Psoas muscle (tissue), 8 donors: ENCODE measurements around the gene RAF1. TPM values are rescaled to one million over a fixed set of nuclear protein-coding genes. Genes with fewer than 3 reads are reported as not detected.

Experiments
- ATAC-seq, 4 donors: fragments of 200-7000 bp; cut with Tn5 transposase; one replicate each; pipeline ENCODE4 v1.9.1; 2020; ENCODE audit warnings: moderate library complexity in 3 of 4, mild to moderate bottlenecking in 2 of 4
- DNase-seq, 2 donors: peaks; one replicate each; pipeline ENCODE4 v3.0.0-alpha.2; 2020
- H3K27ac ChIP-seq: fragments of 200-600 bp; one replicate; pipeline ENCODE4 v1.8.0; 2022
- H3K27me3 ChIP-seq, 3 donors: fragments of 200-600 bp in 1 of 3; one replicate each; pipeline versions ENCODE4 v1.6.1 to v1.8.0; 2013 to 2022; ENCODE audit warnings: low read length in 2 of 3, mild to moderate bottlenecking in 2 of 3, moderate library complexity in 1 of 3; ENCODE audit not compliant: insufficient read depth in 3 of 3
- H3K36me3 ChIP-seq, 2 donors: fragments of 200-600 bp in 1 of 2; one replicate each; pipeline versions ENCODE4 v1.6.1 to v1.8.0; 2013 to 2022; ENCODE audit warnings: low read depth in 1 of 2, mild to moderate bottlenecking in 1 of 2, moderate library complexity in 1 of 2; ENCODE audit not compliant: insufficient read depth in 1 of 2
- H3K4me1 ChIP-seq: fragments of 200-600 bp; one replicate; pipeline ENCODE4 v1.8.0; 2022
- H3K4me3 ChIP-seq: fragments of 200-600 bp; one replicate; pipeline ENCODE4 v1.8.0; 2022; ENCODE audit warnings: mild to moderate bottlenecking
- H3K9me3 ChIP-seq: fragments of 200-600 bp; one replicate; pipeline ENCODE4 v1.8.0; 2022
- WGBS, 3 donors: extraction: QIAGEN DNeasy Blood & Tissue Kit; methylation state at CpG; one replicate each; pipeline versions ENCODE4 v1.1.6 to v1.1.7; 2013; 5-methylcytosine and 5-hydroxymethylcytosine counted together
- intact Hi-C, 2 donors: fragments of 100-400 bp; cut with DNase I; formaldehyde crosslinking; loops; one replicate each; pipeline versions ENCODE4 v1.11.0 to v1.14.2; 2022
- polyA plus RNA-seq, 3 donors: library from polyadenylated mRNA; stranded (reverse); fragments of 200-250 nt; gene quantifications; one replicate each; pipeline ENCODE4 v1.2.3, GENCODE V29; 2013
- total RNA-seq, 4 donors: library from RNA; stranded (reverse); fragmentation: NEBNext Ultra II Directional in 2 of 4; extraction: Animal tissue kit (Norgen Biotek cat#: 25700) in 2 of 4; gene quantifications; one replicate each; pipeline versions ENCODE4 v1.2.1 to v1.2.4, GENCODE V29; 2021 to 2023
- TF ChIP-seq, protein P1 (sequence below): fragments of 200-600 bp; IDR thresholded peaks from one replicate; pipeline ENCODE4 v1.8.0; 2022; ENCODE audit warnings: antibody characterized with exemption
- donor health status: healthy with polysubstance abuse.
- donor health status: DM: no; HTN: no; CAD: no; lungs with moderate emphysema.
- donor health status: Bipolar disorder and iron deficiency.
- donor health status: healthy.
- donor health status: DM: yes; HTN: yes; CAD: no.
- donor health status: DM: no; HTN: no; CAD: no.
- donor health status: DM: no; HTN: no; CAD: no.
- donor health status: DM: yes; HTN: yes; CAD: no.

RAF1 gene
- total and polyA plus RNA-seq, 7 donors = 87.2 to 391 (median 155) TPM

DNA sequence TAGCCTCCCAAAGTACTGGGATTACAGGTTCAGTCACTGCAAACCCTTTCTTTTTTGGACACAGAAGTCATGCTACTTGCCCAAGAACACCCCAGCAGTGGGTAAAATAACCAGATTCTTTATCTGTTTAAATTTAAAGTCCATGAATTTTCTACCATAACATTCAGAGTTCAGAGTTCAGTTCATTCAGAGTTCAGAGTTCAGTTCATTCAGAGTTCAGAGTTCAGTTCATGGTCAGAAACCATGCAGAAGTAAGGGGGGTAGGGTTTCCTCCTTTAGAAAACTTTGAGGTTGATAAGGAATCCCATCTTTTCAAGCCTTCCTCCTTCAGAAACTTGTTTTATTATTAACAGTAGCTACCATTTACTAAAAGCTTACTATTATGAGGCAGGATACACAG is 43.2 kb downstream of the RAF1 start:
- Histone ChIP-seq H3K27ac (peak overlapping the region; percentile 39), H3K4me3 (no peak overlapping the region), H3K9me3 (no peaks in the 10 kb centered on the region), H3K36me3 (peaks cover 2 to 29% of the 10 kb centered on the region in 2 donors), H3K27me3 (no peaks in the 10 kb centered on the region), H3K4me1 (peaks cover 31% of the 10 kb centered on the region)
- TF ChIP-seq, protein P1, sequence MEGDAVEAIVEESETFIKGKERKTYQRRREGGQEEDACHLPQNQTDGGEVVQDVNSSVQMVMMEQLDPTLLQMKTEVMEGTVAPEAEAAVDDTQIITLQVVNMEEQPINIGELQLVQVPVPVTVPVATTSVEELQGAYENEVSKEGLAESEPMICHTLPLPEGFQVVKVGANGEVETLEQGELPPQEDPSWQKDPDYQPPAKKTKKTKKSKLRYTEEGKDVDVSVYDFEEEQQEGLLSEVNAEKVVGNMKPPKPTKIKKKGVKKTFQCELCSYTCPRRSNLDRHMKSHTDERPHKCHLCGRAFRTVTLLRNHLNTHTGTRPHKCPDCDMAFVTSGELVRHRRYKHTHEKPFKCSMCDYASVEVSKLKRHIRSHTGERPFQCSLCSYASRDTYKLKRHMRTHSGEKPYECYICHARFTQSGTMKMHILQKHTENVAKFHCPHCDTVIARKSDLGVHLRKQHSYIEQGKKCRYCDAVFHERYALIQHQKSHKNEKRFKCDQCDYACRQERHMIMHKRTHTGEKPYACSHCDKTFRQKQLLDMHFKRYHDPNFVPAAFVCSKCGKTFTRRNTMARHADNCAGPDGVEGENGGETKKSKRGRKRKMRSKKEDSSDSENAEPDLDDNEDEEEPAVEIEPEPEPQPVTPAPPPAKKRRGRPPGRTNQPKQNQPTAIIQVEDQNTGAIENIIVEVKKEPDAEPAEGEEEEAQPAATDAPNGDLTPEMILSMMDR = no peak
- ATAC-seq (no peak), DNase-seq (no peak)
- intact Hi-C loops = no loop called here

DNA sequence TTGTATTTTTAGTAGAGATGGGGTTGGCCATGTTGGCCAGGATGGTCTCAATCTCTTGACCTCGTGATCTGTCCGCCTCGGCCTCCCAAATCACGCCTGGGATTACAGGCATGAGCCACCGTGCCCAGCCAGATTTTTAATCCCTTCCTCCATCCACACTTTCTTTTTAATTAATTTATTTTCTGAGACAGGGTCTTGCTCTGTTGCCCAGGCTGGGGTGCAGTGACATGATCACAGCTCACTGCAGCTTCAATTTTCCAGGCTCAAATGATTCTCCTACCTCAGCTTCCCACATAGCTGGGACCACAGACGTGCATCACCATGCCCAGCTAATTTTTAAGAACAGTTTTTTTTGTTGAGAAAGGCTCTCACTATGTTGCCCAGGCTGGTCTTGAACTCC is 43.6 kb downstream of the RAF1 start:
- TF ChIP-seq, protein P1 = no peak
- intact Hi-C loops = no loop called here
- Histone ChIP-seq H3K4me3 (no peak overlapping the region), H3K27me3 (no peaks in the 10 kb centered on the region), H3K36me3 (peaks cover 2 to 33% of the 10 kb centered on the region in 2 donors), H3K9me3 (no peaks in the 10 kb centered on the region), H3K4me1 (peaks cover 33% of the 10 kb centered on the region), H3K27ac (no peak overlapping the region)
- ATAC-seq = no peak
- no peak for DNase-seq
- WGBS, 3 donors = 92 to 96% (median 94%) methylated on average over 6 of the region's 6 CpGs

DNA sequence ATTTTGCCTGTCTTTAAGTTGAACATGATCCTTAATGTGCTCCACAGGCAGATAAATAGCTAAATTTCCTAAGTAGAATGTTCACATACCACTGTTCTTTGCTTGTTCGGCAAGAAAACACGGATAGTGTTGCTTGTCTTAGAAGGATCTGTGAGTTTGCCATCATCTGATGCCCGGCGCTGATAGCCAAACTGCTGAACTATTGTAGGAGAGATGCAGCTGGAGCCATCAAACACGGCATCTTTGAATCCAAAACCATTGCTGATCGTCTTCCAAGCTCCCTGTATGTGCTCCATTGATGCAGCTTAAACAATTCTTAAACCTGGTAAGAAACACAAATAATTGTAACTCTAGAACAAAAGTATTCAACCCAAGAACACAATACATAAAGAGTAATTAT is 45.5 kb downstream of the RAF1 start:
- H3K4me1 ChIP-seq = peaks cover 35% of the 10 kb centered on the region
- no peak for ATAC-seq
- 43 to 71% (median 46%) methylated on average over 6 of the region's 6 CpGs for WGBS, 3 donors
- intact Hi-C loops = no loop called here
- no peak overlapping the region for H3K4me3 ChIP-seq
- no peak overlapping the region for H3K27ac ChIP-seq
- no peaks in the 10 kb centered on the region for H3K9me3 ChIP-seq
- H3K36me3 ChIP-seq = peaks cover 2 to 40% of the 10 kb centered on the region in 2 donors
- no peak for DNase-seq
- TF ChIP-seq, protein P1 = no peak
- H3K27me3 ChIP-seq = no peaks in the 10 kb centered on the region

DNA sequence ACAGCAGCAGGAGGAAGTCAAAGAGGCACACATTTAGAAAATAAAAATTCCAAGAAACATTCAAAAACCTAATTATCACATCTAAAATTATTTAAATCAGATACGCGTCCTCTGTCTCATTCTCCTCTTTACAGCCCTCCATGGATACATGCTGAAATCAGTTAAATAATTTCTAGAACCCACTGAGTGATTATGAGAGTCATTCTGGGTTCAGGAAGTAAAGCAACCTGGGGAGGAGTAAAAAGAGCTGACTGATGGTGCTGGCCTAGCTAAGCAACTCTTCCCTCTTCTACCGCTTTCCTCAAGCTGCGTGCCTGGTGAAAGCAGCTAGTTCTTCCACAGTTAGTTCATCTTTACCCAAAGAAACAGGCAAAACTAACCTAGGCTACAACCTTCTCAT is 48.7 kb downstream of the RAF1 start:
- ATAC-seq = no peak
- H3K27me3 ChIP-seq = no peaks in the 10 kb centered on the region
- intact Hi-C loops = no loop called here
- no peak overlapping the region for H3K27ac ChIP-seq
- TF ChIP-seq, protein P1 = no peak
- H3K4me3 ChIP-seq = no peak overlapping the region
- 97 to 99% (median 98%) methylated on average over 4 of the region's 4 CpGs for WGBS, 3 donors
- no peaks in the 10 kb centered on the region for H3K9me3 ChIP-seq
- peaks cover 2 to 60% of the 10 kb centered on the region in 2 donors for H3K36me3 ChIP-seq
- H3K4me1 ChIP-seq = peaks cover 12% of the 10 kb centered on the region
- DNase-seq = no peak

DNA sequence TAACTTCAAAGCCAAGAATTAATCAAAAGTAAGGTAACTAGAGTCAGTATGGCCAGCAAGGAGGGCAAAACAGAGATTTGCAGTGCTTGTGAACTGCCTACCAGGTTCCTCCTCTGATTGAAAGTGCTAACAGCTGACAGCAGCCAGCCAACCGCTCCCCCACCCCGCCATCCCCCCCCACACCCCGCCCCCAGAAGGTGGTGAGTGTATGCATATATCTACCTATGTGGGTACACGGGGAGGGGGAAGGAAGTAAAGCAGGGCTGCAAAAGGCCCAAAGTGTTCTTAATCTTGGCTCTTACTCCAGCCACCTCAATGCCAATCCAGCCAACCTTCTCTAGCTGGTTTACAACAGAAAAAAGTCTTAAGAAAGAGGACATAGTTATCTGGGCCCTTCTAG is 50.7 kb downstream of the RAF1 start:
- Histone ChIP-seq H3K4me3 (no peak overlapping the region), H3K27me3 (no peaks in the 10 kb centered on the region), H3K36me3 (peaks cover 6 to 71% of the 10 kb centered on the region in 2 donors), H3K4me1 (peaks cover 12% of the 10 kb centered on the region), H3K27ac (no peak overlapping the region), H3K9me3 (no peaks in the 10 kb centered on the region)
- intact Hi-C loops = no loop called here
- ATAC-seq (peak in 1 of 4 donors; percentile 20), DNase-seq (no peak)
- TF ChIP-seq, protein P1 = no peak
- WGBS, 3 donors = 52 to 79% (median 76%) methylated on average over 4 of the region's 4 CpGs
